ENCODE results near the gene MSI2. TPM values are rescaled to one million over a fixed set of nuclear protein-coding genes. Genes with fewer than 3 reads are reported as not detected.

MSI2 gene
- polyA plus RNA-seq, 4 donors: 85.9 to 104 (median 97.5) TPM

DNA sequence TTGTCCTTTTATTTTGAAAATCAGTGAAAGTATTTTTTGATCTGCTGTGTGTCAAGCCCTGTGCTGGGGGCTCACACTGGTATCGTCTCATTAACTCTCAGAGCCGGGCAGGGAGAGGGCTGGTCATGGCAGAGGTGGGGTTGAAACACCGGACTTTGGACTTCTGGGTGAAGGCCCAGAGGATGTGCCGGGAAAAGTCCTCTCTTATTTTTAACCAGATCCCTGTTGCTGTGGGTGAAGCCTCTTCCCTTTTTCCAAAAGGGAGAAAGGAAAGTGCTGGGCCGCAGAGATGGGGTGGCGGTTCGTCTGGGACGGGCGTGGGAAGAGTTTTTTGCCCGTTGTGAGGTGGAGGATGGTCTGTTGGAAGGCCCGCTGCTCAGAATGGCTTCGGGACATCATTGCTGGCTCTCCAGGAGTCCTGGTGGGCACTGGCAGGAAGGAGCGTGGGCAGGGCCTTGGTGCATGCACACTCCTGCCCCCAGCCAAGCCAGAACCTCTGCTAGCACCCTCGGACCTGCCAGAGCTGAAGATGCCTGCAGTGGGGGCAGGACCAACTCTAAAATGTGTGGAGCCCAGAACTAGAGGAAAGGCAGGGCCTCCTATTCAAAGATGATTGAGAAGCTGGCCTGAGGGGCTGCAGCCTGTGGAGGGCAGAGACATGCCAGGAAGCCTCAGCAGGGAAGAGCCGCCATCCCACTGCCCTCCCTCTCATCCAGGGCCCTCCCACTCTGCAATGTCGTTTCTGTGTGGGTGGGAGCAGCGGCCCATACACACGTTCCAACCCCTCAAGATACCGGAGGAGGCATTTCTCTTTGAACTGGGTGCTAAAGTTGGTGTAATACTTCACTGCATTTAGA, 275.6 kb downstream of the MSI2 start:
- DNase-seq (ENCODE audit: low read depth in 4 of 4, low spot score in 2 of 4): no peak

DNA sequence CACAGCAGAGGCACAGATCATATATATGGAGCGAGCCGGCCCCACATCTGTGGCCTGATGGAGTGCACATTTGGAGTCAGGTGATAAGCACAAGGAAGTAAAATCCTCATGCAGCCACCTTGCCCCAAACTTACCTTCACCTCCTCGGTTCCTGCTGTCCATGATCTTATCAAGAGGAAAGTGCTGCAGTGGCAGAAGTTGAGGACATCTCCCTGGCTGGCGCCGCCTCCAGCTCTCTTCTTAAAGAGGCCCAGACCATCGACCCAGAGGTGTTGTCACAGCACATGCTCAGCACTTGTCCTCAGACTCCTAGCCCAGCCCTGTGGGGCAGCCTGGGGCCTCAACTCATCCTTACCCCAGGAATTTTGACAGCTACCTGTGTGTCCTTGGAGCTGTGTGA, 276.2 kb downstream of the MSI2 start:
- DNase-seq (ENCODE audit: low read depth in 4 of 4, low spot score in 2 of 4): no peak

DNA sequence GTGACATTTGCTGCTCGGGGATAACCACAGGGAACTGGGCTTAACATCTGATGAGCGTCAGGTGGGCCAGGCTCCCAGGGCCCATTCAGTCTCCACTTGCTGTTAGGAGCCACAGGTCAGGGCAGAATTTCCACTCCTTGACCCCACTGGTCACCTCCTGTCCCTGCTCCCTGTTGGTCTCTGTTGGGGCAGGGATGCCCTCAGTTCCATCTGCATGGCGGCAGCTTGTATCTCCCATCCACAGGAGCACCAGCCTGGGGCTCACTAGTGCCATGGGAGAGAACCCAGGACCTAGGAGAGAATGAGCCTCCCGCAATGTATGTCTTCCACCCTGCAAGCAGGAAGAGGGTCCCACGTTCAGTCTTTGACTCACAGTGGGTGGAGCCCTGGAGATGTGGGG, 276.6 kb downstream of the MSI2 start:
- DNase-seq (ENCODE audit: low read depth in 4 of 4, low spot score in 2 of 4): no peak

DNA sequence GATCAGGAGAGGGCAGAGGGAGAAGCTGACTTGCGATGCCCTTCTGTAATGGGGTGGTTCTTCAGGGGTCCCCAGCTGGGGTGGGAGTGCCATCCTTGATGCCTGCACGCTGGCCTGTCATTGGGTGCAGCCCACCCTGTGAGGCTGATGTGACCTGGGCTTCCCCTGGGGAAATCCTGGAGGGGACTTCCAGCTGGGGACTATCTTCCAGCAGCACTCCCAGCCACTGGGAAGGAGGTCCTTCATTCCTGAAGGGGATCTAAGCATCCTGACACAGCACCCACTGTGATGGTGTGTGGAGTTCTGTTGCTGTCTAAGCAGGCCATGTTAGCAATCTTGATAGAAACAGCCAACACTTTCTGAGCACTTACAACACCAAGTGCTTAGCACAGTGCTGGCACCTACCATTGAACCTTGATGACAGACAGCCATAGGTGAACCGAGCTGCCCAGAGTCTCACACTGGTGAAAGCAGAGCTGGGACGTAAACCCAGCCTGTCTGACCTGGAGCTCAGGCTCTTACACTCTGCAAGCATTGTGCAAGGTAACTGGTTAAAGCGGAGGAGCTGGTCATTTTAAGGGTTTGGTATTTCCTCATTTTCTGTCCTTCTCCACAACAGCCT, 277.5 kb downstream of the MSI2 start:
- no peak for DNase-seq (ENCODE audit: low read depth in 4 of 4, low spot score in 2 of 4)

DNA sequence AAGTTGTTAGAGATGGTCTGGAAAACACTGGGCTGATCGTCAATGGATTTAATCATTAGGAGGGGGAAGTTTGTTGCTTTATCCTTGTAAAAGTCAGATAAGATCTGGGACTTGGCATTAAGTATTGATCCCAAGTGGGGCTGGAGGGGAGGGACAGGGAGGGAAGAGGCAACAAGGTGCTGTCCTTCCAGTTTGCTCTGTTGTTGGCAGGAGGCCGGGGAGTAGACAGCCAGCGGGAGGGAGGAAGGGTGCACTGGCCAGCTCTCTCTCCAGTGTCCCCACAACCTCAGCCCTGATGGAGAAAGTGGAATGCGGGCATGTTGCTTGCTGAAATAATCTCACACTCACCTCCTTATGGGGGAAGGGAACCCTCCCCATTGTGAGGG, 278.5 kb downstream of the MSI2 start:
- no peak for DNase-seq (ENCODE audit: low read depth in 4 of 4, low spot score in 2 of 4)

DNA sequence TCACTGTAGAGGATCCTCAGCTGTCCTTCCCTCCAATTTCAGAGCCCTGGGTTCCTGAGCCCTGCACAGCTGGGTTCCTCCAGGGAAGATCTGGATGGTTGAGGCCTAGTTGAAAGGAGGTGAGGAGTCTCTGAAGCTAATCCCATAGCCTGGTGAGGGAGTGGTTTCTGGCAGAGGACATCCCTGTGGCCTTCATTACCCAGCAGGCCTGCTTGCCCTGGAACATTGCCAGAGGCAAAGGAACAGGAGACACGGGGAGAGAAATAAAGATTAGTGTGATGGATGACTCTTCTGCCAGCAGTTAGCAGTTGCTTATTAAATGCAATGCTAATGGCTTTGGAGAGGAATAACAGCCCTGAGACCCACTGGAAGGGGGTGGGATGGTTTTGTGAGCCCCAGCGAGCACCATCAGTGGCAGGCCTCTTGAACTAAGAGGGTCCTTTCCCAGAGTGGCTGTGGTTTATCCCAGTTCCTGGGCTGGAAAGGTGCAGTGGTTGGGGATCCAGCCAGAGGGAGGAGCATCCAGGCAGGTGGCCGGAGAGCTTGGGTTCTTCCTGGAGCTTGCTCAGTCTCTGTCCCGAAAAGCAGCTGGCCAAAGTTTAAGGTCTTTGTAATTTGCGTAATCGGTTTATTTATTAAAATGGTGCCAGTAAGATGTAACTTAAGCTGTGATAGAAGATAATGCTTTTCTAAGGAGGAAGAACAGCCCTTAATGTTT, 279.1 kb downstream of the MSI2 start:
- no peak for DNase-seq (ENCODE audit: low read depth in 4 of 4, low spot score in 2 of 4)

DNA sequence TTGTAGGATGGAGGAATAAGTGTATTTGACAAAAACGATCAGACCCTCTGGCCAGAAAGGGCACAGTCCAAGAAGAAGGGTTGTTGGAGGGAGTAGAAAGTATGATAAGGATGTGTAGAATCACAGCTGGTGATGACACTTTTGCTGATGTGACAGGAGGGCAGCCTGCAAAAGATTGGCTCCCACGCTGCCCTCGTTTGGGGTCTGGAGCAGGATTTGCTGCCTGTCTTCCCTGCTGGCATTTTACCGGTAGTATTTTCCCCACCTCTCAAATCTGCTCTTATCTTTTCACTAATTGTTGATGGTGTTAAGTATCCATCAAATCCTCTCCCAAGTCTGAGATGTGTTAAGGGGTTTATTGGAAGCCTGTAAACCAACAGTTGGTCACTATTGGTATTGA, 280.0 kb downstream of the MSI2 start:
- no peak for DNase-seq (ENCODE audit: low read depth in 4 of 4, low spot score in 2 of 4)

DNA sequence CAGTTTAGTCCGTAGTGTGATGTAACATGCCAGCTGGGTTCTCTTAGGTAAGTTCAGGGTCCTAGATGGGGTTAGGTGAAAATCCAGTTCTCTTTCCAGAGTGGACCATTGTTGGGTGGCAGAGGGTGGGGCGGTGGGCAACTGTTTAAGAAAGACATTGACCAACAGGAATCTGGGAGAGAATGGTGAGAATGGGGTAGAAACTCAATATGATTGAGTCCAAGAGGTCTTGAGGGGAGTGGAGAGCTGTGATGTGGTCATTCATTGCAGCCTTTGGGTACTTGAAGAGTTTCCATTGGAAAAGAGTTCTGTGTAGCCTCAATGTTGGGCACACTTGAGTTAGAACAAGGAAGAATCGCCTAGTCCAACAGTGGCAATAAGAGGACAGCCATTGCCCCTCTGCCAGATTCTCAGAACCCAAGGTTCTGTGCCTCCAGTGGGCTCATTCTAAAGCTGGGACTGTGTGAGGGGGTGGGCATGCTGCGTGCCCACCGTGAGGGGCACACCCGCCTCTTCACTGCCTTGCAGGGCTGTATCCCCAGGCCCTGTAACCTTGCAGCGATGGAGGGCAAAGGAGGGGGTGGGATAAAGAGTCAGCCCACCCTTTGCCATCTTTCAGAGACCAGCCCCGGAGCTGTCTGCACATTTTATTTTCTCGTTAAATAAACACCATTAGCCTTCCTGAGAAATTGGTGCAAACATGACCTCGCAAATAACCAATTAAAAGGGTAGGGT, 280.6 kb downstream of the MSI2 start:
- DNase-seq (ENCODE audit: low read depth in 4 of 4, low spot score in 2 of 4): no peak

DNA sequence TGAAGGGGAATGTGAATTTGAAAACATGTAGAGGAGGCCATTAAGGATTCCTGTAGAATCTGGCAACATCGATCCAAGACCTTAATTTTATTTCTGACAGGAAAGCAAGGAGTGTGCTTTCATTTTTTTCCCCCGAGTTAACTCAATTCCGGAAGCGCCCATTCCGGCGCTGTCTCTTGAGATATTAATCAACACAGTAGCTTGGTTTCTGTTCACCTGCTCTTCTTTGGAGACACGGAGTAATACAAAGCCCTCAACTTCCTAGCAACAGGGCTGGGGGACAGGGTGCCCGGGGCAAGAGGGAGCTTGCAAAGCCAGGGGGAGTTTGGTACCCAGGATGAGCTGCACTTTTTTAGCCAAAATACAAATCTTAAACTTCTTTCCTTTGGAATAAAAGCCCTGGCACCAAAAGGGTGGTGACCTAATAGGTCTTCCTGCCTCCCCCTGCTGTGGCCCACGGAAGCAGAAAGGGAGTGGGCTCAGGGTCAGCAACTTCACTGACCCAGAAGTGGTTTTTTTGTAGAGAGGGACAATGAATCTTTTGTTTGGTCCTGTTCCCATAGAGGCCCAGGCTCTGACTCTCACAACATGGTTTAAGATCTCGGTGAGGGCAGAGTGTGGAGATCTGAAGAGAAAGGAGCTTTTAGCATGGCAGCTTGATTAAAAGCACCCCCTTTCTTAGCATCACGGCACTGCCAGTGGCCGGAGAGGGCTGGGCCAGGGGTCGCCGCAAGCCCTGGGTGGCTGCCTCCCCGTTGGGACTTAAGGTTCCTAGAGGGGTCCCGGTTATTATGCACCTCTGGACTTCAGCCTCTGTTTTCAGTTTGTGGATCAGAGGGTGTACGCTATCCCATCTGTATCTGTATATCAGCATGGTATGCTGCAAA, 281.4 kb downstream of the MSI2 start:
- DNase-seq (ENCODE audit: low read depth in 4 of 4, low spot score in 2 of 4): no peak

DNA sequence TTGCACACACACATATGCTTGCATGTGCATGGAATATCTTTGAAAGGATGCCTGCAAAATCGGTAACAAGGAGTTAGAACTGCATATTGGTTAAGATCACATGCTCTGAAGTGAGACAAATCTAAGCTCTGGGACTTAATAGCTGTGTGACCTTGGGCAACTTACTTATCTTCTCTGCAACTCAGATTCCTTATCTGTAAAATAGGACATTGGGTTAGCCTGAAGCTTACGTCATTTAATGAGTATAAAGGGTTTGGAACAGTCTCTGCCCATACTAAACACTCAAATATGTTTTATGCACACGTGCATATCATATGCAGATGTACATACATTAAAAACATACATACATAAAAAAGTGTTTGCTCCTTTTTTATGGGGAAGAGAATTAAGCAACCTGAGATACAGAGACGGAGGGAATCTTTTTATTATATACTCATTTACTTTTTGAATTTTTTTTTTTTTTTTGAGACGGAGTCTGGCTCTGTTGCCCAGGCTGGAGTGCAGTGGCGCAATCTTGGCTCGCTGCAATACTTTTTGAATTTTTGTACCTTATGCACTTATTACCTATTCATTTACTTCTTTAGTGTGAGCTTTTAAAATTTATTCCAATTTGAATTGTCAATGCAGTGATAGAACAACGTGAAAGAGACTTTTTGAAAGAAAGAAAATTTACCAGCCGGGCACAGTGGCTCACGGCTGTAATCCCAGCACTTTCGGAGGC, 282.6 kb downstream of the MSI2 start:
- DNase-seq (ENCODE audit: low read depth in 4 of 4, low spot score in 2 of 4): no peak

DNA sequence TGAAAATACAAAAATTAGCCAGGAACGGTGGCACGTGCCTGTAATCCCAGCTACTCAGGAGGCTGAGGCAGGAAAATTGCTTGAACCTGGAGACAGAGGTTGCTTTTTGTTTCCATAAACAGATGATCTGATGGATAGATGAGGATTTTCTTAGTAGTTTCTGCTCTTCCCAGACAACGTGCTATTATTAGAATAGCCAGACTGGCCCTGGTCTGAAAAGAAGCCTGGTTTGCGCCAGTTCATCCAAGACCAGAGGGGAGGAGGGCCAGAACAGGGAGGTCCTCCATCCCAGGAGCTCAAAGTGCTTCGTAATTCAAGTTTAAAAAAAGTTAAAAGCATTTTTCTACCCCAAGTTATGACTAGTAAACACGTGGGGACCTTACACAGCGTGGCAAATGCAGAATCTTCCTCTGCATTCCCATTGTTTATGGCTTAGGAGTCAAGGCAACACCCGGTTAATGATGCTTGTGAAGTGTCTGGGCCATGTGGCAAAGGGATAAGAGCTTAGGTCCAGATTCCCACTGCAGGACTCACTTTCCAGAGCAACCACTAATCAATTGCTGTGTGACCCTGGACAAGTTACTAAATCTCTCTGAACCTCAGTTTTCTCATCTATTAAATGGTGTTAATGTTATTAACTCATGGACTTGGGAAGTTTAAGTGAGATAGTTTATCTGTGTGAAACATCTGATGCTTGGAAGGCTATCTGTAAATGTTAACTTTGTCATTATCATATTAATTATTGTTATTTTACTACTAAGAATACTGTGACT, 283.4 kb downstream of the MSI2 start:
- no peak for DNase-seq (ENCODE audit: low read depth in 4 of 4, low spot score in 2 of 4)

DNA sequence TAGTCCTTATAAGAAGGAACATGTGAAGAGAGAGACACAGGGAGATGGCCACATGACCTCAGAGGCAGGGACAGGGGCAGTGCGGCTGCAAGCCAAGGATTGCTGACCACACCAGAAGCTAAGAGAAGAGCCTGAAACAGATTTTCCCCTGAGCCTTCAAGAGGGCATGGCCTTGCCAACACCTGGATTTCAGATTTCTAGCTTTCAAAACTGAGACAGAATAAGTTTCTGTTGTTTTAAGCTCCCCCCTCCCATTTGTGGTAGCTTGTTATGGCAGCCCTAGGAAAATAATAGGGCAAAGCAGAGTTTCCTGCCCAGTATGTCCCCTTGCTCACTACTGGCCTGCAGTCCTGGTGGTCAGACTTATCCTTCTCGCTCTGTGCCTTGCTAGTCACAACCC, 284.3 kb downstream of the MSI2 start:
- no peak for DNase-seq (ENCODE audit: low read depth in 4 of 4, low spot score in 2 of 4)

DNA sequence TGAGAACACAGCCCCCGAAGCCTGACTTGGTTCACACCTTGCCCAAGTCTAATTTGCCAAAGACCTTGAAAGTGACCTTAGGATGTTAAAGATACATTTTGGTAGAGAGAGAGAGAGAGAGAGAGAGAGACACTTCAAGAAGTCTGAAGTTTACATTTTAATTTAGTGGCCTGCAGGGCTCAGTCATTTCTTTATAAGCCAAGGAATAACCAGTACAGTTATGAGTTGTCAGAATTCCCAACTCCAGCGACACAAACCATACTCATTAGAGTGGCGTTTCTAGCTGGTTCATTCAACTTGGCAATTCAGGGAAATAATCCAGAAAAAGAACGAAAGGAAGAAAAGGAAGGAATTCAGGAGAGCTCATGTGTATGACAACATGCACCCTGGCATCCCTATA, 284.7 kb downstream of the MSI2 start:
- DNase-seq (ENCODE audit: low read depth in 4 of 4, low spot score in 2 of 4): no peak

DNA sequence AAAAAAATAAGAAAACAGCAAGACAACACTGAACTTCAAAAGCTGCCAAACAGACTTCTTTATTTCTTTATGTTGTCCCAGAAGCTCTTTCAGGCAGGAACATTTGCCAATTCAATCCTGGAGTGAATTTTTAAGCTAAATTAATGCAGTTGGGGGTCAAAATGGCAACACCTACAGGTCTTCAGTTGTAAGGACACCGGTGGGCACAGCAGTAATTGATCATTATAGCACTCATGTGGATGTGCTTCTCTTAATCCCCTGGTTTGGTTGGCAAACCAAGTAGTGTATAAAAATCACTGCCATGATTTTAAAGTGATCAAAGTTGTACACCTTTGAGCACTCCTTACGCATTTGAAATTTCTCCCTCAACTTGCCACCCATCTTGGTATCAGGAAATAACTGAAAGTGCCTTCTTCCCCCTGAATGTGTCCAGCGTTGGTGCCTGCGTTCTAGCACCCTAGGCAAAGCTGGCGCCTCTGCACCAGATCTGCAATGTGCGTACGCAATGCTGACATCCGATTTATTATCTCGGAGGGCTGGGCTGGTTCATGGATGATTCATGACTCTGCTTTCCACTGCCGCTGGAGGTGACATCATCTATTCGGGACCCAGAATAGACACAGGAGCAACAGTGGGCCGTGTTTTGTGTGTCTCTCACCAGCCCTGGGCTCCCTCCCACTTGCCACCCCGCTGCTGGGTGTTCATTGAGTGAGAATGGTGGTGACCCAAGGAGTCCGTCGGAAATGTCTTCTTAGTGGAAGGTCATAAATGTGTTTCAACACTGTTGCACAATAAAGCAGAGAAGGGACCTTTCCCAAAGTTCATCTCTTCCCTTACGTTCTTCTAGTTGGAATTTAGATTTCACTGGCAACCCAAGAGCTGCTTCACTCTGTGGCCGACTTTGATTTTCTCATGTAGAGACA, 285.4 kb downstream of the MSI2 start:
- DNase-seq (ENCODE audit: low read depth in 4 of 4, low spot score in 2 of 4): no peak

DNA sequence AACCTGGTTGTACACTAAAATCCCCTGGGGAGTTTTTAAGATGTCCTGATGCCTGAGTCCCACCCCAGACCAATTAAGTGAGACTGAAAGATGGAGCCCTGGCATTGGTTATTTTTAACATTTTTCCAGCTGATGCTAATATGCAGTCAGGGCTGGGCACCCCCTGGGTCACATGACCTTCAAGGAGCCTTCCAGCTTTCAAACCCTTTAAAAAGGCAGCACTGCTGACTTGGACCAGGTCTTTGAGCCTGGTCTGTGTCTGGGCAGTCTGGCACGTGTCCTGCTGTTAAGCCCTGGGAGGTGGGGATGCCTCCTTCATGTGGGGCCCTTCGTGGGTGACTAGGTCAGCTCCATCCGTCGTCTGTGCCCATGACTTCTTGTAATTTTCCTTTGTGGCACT, 286.2 kb downstream of the MSI2 start:
- DNase-seq (ENCODE audit: low read depth in 4 of 4, low spot score in 2 of 4): no peak

DNA sequence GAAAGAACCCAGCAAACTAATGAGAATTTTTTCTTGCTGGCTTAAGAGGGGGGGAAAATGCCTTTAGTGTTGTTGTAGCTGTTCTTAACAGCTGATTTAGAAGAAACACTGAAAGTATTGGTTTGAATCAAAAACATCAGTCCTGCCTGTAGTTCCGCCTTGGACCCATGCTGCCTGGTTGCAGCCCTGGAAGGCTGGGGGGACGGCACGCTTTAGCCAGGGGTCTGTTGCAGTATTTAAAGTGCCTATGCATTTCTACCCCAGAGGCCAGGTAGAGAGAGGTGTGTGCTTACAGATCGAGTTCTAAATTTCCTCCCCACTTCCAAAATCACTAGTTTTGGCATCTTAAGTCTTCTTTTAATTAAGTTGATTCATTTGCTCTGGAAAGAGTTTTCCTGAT, 286.9 kb downstream of the MSI2 start:
- no peak for DNase-seq (ENCODE audit: low read depth in 4 of 4, low spot score in 2 of 4)

DNA sequence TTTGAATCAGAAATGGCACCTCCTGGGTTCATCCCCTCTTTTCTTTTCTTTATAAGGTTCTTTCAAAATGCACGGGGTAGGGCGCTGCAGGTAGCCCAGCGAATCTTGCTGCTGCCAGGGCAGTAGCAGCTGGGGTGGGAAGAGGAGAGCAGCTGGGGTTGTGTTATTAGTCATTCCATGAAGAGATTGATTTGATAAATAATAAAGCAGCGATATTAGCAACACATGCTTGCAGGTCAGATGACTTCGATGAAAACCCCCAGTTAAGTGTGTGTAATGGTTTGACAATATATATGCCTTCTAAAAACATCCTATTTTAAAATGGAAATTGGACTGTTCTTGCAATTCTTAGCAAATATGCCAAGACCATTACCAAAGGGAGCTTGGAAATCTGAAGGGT, 288.1 kb downstream of the MSI2 start:
- DNase-seq (ENCODE audit: low read depth in 4 of 4, low spot score in 2 of 4): no peak

Measured in left renal cortex interstitium (tissue), 4 donors.